ENCODE results near the gene FBRSL1.

The FBRSL1 gene

GRCh38 chr12:132482771-132483170 lies 7.2 kb upstream of the FBRSL1 start:
- in situ Hi-C loops (cut with MboI; ENCODE audit: low sequenced_read_pairs) = no loop called here

GRCh38 chr12:132483208-132483607 lies 6.7 kb upstream of the FBRSL1 start:
- in situ Hi-C loops (cut with MboI; ENCODE audit: low sequenced_read_pairs) = no loop called here

- in situ Hi-C loops (cut with MboI; ENCODE audit: low sequenced_read_pairs) = no loop called here
Measured at GRCh38 chr12:132483612-132484011, 6.3 kb upstream of the FBRSL1 start.

- in situ Hi-C loops (cut with MboI; ENCODE audit: low sequenced_read_pairs) = no loop called here
Measured at GRCh38 chr12:132484183-132484890, 5.6 kb upstream of the FBRSL1 start.

GRCh38 chr12:132484891-132485441 lies 5.0 kb upstream of the FBRSL1 start:
- in situ Hi-C loops (cut with MboI; ENCODE audit: low sequenced_read_pairs) = no loop called here

- in situ Hi-C loops (cut with MboI; ENCODE audit: low sequenced_read_pairs) = no loop called here
Measured at GRCh38 chr12:132485619-132486018, 4.3 kb upstream of the FBRSL1 start.

GRCh38 chr12:132486168-132486567 lies 3.8 kb upstream of the FBRSL1 start:
- in situ Hi-C loops (cut with MboI; ENCODE audit: low sequenced_read_pairs) = no loop called here

GRCh38 chr12:132486576-132486975 lies 3.4 kb upstream of the FBRSL1 start:
- in situ Hi-C loops (cut with MboI; ENCODE audit: low sequenced_read_pairs) = no loop called here

GRCh38 chr12:132487311-132487741 lies 2.6 kb upstream of the FBRSL1 start:
- in situ Hi-C loops (cut with MboI; ENCODE audit: low sequenced_read_pairs) = no loop called here

GRCh38 chr12:132488127-132489077 lies 1.5 kb upstream of the FBRSL1 start:
- in situ Hi-C loops (cut with MboI; ENCODE audit: low sequenced_read_pairs) = no loop called here

- in situ Hi-C loops (cut with MboI; ENCODE audit: low sequenced_read_pairs) = no loop called here
Measured at GRCh38 chr12:132489078-132489601, 811 bp upstream of the FBRSL1 start.

- in situ Hi-C loops (cut with MboI; ENCODE audit: low sequenced_read_pairs) = no loop called here
Measured at GRCh38 chr12:132490422-132491137, 629 bp downstream of the FBRSL1 start.

- in situ Hi-C loops (cut with MboI; ENCODE audit: low sequenced_read_pairs) = no loop called here
Measured at GRCh38 chr12:132491138-132491663, 1.2 kb downstream of the FBRSL1 start.

GRCh38 chr12:132491761-132492378 lies 1.9 kb downstream of the FBRSL1 start:
- in situ Hi-C loops (cut with MboI; ENCODE audit: low sequenced_read_pairs) = no loop called here

- in situ Hi-C loops (cut with MboI; ENCODE audit: low sequenced_read_pairs) = no loop called here
Measured at GRCh38 chr12:132492522-132492921, 2.6 kb downstream of the FBRSL1 start.

GRCh38 chr12:132492951-132493350 lies 3.0 kb downstream of the FBRSL1 start:
- in situ Hi-C loops (cut with MboI; ENCODE audit: low sequenced_read_pairs) = no loop called here

- in situ Hi-C loops (cut with MboI; ENCODE audit: low sequenced_read_pairs) = no loop called here
Measured at GRCh38 chr12:132493482-132494178, 3.7 kb downstream of the FBRSL1 start.

- in situ Hi-C loops (cut with MboI; ENCODE audit: low sequenced_read_pairs) = no loop called here
Measured at GRCh38 chr12:132494294-132495164, 4.6 kb downstream of the FBRSL1 start.

GRCh38 chr12:132495165-132495544 lies 5.2 kb downstream of the FBRSL1 start:
- in situ Hi-C loops (cut with MboI; ENCODE audit: low sequenced_read_pairs) = no loop called here
